UCSD-AML1 (cell line): Measurements from ENCODE around the gene QRFP.
A peak's percentile ranks its signal among the peaks of the same experiment; 100 is the strongest.

Experiments
- DNase-seq: peaks from one replicate; lab custom pipeline; 2025; ENCODE audit not compliant: unreplicated experiment; lab: John Stamatoyannopoulos, UW

Gene QRFP

GRCh38 chr9:130905125-130905901 is 8.7 kb upstream of the QRFP start:
- DNase-seq: no peak

- DNase-seq: no peak
These were observed 7.7 kb upstream of the QRFP start for GRCh38 chr9:130904070-130905044.

GRCh38 chr9:130903194-130904069 is 6.8 kb upstream of the QRFP start:
- no peak for DNase-seq

- no peak for DNase-seq
These were observed 5.9 kb upstream of the QRFP start for GRCh38 chr9:130902204-130903185.

DNA sequence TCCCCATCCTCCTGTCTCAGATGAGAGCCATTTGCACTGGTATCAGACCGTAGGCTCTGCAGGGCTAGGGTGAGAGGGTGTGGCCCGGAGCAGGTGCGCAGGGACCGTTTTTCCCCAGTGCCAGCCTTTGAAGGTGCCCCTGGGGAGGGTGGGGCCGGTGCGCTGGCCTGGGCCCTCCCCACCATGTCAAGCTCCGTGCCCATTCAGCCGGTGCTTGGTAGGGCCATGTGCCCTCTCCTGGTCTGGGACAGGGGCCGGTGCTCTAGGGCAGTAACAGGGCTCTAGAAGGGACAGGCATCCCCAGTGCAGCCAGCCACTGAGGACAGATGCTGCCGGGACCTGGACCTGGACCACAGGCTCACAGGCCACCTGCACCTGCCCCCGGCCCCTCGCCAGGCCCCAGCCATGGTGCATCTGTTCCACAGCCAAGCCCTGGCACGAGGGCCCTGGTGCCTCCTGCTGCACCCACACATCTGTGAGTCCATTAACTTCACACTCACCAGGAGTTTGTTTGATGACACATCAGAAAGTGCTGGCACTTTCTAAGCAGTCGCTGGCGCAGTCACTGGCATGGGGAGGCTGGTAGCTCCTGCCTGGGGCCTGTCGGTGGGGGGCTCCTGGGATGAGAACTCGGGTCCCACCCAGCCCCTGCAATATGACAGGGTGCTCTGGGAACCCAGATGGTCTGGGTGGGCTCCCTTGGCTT is 5.0 kb upstream of the QRFP start:
- no peak for DNase-seq

DNA sequence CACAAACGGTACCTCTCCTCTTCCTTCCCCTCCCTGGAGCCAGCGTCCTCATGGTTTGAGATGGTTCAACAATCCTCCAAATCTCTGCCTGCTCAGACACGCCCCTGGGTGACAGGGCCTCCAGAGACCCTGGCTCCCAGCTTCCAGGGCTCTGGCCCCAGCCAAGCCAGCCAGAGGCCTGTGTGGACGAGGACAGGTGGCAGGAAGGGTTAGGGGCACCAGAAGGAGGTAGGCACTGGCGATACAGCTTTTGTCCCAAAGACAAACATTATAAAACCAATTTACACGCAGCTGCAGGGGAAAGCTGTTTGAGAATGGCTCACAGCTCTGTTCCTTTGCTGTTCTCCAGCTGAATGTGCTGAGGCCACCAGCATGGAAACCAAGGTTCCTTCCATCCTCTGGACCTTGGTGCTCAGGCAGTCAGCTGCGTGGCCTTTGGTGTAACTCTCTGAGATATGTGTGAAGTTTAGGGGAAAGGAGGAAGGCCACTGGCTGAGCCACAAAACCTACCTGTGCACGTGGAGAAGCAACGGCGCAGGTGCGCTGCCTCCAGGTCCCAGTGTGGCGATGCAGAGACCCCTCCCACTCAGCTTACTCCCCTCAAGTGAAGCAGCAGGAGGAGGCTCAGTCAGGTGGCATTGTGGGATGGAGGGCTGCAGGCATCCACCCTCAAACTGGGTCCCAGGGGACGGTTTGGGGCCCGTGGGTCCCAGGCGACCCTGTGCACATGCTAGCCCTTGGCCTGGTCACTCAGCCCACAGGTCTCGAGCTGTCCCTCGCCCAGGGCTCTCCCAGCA is 4.3 kb upstream of the QRFP start:
- no peak for DNase-seq

DNA sequence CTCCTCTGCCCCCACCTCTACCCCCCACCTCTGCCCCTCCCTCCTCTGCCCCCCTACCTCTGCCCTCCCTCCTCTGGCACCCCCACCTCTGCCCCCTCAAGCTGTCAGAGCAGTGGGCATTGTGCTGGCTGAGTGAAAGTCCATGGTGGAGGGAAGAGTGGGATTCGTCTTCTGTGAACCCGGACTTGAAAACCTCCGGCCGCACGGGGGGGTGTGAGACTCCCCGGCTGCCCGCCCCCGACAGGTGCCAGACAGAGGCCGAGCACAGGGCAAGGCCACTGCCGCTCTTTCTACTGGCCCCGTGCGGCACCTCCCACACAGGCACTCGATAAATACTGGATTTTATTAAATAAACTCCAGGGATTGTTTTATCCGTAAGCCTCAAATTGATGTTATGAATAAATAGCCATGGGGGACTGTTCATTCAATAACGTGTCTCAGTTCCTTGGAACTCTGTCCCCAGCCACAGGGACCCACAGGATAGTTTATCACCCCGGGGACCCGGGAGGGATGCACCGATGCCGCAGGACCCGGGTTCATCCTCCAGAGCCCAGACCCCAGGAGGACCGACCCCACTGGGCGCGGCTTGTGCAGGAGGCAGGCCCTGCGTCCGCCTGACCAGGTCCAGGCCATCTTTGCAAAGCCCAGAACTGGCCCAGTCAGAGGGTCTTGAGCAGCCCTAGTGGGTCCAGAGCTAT is 2.6 kb upstream of the QRFP start:
- DNase-seq: no peak

GRCh38 chr9:130898552-130898852 is 1.9 kb upstream of the QRFP start:
- no peak for DNase-seq

DNA sequence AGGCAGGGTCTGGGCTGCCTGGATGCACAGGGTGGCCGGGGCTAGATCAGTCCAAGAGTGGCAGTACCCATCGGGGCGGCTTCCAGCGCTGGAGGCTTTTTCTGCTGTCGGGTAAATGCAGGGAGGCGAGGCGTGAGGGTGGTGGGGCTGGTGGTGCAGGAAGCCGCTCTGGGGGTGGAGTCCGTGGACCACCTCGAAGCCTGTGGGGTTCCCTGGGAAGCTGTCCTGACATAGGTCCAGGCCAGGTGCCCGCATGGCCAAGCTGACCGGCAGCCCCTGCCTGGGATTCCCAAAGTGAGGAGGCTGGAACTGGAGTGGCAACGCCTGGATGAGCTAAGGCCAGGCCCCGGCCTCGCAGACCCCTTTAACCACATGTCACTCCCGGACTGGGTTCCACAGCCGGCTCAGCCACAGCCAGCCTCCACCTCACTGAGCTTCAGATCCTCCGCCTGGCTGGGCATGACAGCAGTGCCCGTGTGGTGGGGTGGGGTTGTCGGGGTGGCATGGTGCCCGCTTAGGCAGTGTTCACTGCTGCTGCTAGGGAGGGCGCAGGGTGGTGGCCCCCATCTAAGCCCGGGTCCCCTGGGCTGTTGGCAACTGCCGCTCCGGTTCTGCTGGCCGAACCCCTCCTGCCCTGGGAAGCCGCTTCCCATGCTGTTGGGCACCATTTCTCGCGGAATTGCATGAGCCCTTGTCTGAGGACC is 1.4 kb upstream of the QRFP start:
- DNase-seq: no peak

GRCh38 chr9:130897105-130897751 is 616 bp upstream of the QRFP start:
- no peak for DNase-seq

- no peak for DNase-seq
These were observed 955 bp downstream of the QRFP start for GRCh38 chr9:130895481-130896232.

GRCh38 chr9:130895038-130895437 is 1.6 kb downstream of the QRFP start:
- DNase-seq: no peak

- no peak for DNase-seq
These were observed 2.1 kb downstream of the QRFP start for GRCh38 chr9:130894546-130894945.

- DNase-seq: peak; percentile 89
These were observed 3.1 kb downstream of the QRFP start for GRCh38 chr9:130893341-130894101.

DNA sequence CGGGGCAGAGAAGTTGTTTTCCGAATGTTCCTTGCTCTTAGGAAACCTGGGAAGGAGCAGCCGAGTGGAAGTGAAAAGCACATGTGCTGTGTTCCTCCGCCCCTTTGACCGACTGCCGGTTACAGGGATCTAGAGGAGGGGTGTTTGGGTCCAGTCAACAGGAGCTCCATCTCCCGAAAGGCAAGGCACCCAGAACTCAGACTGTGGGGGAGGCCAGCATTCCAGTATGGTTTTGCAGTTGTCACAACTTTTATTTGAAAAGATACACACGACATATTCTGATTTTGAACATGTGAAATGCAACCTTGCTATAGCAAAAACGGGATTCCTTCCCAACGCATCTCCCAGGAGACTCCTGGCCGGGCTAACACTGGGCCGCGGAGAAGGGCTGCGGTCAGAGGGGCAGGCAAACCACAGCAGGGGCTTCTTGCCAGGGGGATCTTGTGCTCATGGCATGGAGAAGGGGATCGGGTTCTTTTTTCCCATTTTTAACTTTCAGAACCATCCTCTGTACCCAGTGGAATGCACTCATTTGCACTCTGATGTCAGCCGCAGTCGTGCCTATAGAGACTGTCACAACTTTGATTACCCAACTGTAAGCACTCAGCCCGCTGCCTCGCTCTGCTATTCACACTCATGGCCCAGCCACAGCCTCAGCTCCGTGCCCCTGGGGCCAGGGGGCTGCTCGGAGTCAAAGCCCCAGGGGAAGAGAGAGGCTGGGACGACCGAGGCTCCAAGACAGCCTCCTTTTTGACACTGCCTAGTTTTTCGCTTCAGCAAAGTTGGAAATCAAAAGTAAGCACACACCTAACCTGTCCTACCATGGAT is 3.9 kb downstream of the QRFP start:
- no peak for DNase-seq
